ENCODE data around the gene NR6A1.

The NR6A1 gene

GRCh38 chr9:124526174-124526573 is 244.9 kb downstream of the NR6A1 start:
- DNase-seq (ENCODE audit: low read depth in 2 of 2): no peak

GRCh38 chr9:124522121-124523098 is 248.7 kb downstream of the NR6A1 start:
- no peak for DNase-seq (ENCODE audit: low read depth in 2 of 2)

- DNase-seq (ENCODE audit: low read depth in 2 of 2): no peak
Observed at GRCh38 chr9:124521142-124521541, 250.0 kb downstream of the NR6A1 start.

GRCh38 chr9:124520206-124520596 is 250.9 kb downstream of the NR6A1 start:
- DNase-seq (ENCODE audit: low read depth in 2 of 2): no peak

- no peak for DNase-seq (ENCODE audit: low read depth in 2 of 2)
Observed at GRCh38 chr9:124518116-124518515, 253.0 kb downstream of the NR6A1 start.

- no peak for DNase-seq (ENCODE audit: low read depth in 2 of 2)
Observed at GRCh38 chr9:124517600-124517999, 253.5 kb downstream of the NR6A1 start.

- no peak for DNase-seq (ENCODE audit: low read depth in 2 of 2)
Observed at GRCh38 chr9:124514874-124515273, 256.2 kb downstream of the NR6A1 start.

- no peak for DNase-seq (ENCODE audit: low read depth in 2 of 2)
Observed at GRCh38 chr9:124514125-124514524, 257.0 kb downstream of the NR6A1 start.

GRCh38 chr9:124513376-124513994 is 257.6 kb downstream of the NR6A1 start:
- DNase-seq (ENCODE audit: low read depth in 2 of 2): no peak

GRCh38 chr9:124512806-124513204 is 258.3 kb downstream of the NR6A1 start:
- no peak for DNase-seq (ENCODE audit: low read depth in 2 of 2)

GRCh38 chr9:124511891-124512805 is 259.0 kb downstream of the NR6A1 start:
- no peak for DNase-seq (ENCODE audit: low read depth in 2 of 2)

GRCh38 chr9:124511426-124511840 is 259.7 kb downstream of the NR6A1 start:
- DNase-seq (ENCODE audit: low read depth in 2 of 2): no peak

GRCh38 chr9:124510650-124511425 is 260.3 kb downstream of the NR6A1 start:
- DNase-seq (ENCODE audit: low read depth in 2 of 2): no peak

GRCh38 chr9:124507880-124508423 is 263.2 kb downstream of the NR6A1 start:
- DNase-seq (ENCODE audit: low read depth in 2 of 2): no peak

- DNase-seq (ENCODE audit: low read depth in 2 of 2): no peak
Observed at GRCh38 chr9:124506931-124507879, 263.9 kb downstream of the NR6A1 start, which contains the start of gene NR5A1. Gene NR5A1 (minus strand): TSS chr9:124507399. CDS start chr9:124503395, 4,004 bp downstream.

GRCh38 chr9:124506433-124506832 is 264.7 kb downstream of the NR6A1 start:
- no peak for DNase-seq (ENCODE audit: low read depth in 2 of 2)

GRCh38 chr9:124505901-124506346 is 265.2 kb downstream of the NR6A1 start:
- DNase-seq (ENCODE audit: low read depth in 2 of 2): no peak

GRCh38 chr9:124505006-124505900 is 265.9 kb downstream of the NR6A1 start:
- DNase-seq (ENCODE audit: low read depth in 2 of 2): no peak
